Stimulated activated CD8-positive, alpha-beta memory T cell treated with anti-CD3 and anti-CD28 coated beads, Interleukin-4, amount 100 ng/mL, for 48 hours (primary cell): ENCODE measurements around the gene LPXN.
A peak's percentile ranks its signal among the peaks of the same experiment; 100 is the strongest.

Experiments
- DNase-seq: peaks from one replicate; pipeline ENCODE4 v3.0.0-alpha.2; 2020

LPXN gene

DNA sequence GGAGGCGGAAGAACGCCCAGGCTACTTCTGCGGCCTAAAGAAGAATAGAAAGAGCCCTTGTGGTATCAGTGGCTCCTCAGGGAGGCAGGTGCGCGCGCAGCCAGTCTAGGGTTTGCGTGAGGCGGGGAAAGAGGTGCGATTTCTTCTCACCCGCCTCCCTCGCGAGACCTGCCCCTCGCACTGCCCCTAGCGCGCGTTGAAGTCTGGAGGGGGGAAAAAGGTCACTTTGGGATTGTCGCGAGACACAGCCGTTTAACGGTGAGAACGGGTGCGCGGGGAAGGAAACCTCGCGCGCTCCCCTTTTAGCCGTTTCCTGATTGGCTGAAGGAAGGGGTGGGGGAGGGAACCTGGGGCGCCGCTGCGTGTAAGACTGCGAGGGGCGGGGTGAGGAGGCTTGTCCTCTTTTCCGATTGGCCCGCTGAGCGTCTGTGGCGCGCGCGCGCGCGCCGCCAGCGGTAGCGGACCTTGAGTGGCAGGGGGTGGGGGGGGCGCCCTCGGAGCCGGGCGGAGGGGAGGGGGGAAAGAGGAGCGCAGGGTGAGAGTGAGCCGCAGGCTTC is 3.1 kb upstream of the LPXN start, which contains the start of gene ZFP91:
Gene ZFP91, plus strand, starts transcription at position 429 of the 557 bp plus-strand sequence. CDS start 219 bp downstream, outside the sequence.
- DNase-seq = peak; percentile 95

DNA sequence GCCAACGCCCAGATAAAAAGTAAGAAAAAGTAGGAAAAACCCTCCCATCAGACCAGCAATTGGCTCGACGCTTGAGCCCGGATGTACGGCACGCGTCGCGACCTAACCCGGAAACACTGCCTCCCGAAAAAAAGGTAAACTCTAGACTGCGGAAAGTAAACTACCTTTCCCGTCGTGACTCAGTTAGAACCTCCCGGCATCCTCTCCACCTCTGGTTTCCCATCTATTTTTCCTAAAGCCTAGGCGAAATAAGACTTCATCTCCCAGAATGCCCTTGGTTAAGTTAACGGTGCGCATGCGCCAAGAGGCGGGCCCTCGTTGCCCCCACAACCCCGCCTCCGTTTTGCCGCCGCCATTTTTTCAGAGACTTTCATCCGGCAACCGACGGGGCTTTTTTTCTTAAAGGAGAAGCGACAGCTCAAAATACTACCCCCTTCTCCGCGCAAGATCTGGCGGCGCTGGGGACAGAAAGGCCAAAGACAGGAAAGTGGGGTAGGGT is 2.5 kb upstream of the LPXN start:
- peak; percentile 92 for DNase-seq

DNA sequence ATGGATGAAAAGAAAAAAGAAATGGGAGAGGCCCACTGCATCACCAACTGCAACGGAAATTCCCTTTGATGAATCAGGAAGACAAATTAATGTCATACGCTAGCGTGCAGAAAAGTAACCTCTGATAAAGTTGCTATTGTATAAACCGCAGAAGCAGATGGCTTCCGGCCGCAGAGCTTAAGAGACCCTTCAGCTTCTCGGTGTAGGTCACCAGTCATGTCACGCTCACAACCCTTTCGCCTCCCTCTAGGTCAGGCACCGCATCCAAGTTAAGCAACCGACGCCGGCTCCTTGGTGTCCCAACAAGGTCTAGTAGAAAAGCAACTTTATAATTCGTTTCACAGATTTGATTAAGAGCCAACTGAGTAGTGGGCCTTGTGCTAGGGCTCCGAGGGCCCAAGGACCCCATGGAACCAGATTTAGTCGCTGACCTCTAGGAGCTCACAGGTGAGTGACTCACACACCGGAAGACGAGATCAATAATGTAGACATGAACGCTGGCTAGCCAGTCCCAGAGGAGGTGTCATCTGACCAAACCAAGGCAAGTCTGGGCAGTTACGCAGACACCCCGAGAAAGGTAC is 2.0 kb upstream of the LPXN start:
- peak; percentile 82 for DNase-seq

- DNase-seq = peak; percentile 32
Observed at GRCh38 chr11:58576887-58577471, 1.3 kb upstream of the LPXN start.

GRCh38 chr11:58574881-58575280 is 775 bp downstream of the LPXN start:
- no peak for DNase-seq

GRCh38 chr11:58573451-58574104 is 2.1 kb downstream of the LPXN start:
- peak; percentile 81 for DNase-seq

- DNase-seq = peak; percentile 33
Observed at GRCh38 chr11:58572906-58573305, 2.8 kb downstream of the LPXN start.

DNA sequence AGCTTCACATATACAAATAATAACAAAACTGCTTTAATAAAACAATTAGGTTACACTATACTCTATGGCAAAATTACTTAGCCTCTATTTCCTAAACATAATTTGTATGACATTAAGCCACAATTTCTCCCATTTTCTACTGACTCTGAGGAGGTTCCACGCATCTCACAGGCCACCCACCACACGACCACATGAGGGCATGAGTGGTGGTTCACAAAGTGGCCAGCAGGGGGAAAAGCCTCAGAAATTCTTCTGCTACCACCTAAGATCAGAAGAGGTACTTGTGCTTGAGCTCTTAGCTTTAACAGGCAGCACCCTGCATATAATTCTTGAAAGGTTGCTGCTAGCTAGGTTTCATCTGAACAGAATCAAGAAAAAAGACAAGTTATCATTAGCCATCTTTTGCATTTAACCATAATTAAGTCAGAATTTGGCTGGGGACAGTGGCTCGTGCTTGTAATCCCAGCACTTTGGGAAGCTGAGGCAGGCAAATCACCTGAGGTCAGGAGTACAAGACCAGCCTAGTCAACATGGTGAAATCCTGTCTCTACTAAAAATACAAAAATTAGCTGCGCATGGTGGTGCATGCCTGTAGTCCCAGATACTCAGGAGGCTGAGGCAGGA is 7.7 kb downstream of the LPXN start:
- peak; percentile 83 for DNase-seq

GRCh38 chr11:58564231-58564630 is 11.4 kb downstream of the LPXN start:
- no peak for DNase-seq

DNA sequence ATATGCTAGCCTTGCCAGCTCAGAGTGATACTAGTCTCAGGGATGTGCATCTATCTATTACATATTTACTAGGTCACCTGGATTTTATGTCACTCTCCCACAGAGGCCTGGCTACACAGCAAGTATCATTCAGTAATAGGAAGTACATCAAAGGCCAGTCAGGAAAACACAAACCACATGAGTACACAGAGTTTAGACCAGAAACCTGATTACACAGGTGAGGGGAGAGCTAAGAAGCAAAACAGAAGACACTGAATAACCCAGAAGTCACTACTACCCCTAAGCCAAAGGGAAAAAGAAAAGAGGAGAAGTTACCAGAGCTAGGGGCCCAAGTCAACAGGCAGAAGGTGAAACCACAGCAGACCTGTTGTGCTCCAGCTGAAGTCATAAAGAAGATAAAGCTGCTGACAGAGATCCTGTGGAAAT is 13.3 kb downstream of the LPXN start:
- DNase-seq = no peak

DNA sequence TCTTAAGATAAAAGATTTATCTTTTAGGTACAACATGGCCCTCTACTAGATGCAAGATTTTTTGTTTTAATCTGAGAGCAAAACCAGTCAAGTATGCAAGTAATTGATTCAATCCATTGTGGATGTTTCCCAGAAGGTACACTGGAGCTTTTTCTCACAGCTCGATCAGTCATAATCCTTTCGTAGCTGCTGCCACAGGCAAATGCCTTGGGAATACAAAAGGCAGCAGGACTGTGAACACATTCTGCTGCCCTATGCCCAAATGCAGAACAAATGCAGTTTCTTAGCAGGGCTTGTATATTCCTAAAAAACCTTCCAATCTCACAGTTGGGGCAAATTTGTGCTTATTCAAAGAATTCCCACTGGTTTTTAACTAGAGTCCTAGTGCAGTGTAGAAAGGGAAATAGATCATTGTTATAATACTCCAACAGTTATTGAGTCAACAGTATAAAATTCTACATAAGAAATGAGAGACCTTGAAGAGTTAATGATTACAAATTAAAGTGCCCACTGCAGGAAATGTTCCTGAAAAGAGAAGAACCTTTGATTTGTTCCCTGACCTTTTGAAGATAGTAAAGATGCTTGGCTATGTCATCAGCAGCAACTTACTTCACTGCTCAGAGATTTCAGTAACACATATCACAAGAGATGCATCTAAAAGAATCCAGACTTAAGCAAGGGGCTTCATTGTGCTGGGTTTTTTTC is 14.1 kb downstream of the LPXN start:
- DNase-seq = no peak

GRCh38 chr11:58560842-58561241 is 14.8 kb downstream of the LPXN start:
- DNase-seq = no peak

DNA sequence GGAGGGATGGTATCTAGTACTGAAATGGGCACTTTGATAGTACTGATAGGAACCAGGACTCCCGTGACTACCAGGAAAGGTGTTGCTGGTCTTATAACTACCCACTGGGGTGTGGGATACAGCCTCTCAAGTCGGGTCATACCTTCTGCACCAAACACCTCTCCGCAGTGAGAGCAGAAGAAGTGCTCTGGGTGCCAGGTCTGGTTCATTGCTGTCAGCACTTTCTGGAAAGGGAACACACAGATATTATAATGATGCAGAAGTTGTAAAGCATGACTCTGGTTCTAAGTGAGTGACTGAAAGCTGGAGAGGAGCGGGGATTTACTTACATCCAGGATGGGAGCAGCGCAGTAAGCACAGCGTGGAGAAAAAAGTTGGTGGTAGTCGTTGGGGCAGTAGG is 26.0 kb downstream of the LPXN start:
- DNase-seq = no peak

GRCh38 chr11:58546841-58547240 is 28.8 kb downstream of the LPXN start:
- DNase-seq = no peak

- DNase-seq = no peak
Observed at GRCh38 chr11:58531865-58532341, 43.8 kb downstream of the LPXN start.

DNA sequence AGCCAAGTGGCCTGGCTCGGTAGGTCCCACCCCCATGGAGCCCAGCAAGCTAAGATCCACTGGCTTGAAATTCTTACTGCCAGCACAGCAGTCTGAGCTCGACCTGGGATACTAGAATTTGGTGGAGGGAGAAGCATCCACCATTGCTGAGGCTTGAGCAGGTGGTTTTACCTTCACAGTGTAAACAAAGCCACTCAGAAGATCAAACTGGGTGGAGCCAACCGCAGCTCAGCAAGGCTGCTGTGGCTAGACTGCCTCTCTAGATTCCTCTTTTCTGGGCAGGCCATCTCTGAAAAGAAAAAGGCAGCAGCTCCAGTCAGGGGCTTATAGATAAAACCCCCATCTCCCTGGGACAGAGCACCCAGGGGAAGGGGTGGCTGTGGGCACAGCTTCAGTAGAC is 45.4 kb downstream of the LPXN start:
- no peak for DNase-seq

GRCh38 chr11:58527429-58527828 is 48.2 kb downstream of the LPXN start:
- no peak for DNase-seq

GRCh38 chr11:58526721-58527120 is 48.9 kb downstream of the LPXN start:
- DNase-seq = no peak

DNA sequence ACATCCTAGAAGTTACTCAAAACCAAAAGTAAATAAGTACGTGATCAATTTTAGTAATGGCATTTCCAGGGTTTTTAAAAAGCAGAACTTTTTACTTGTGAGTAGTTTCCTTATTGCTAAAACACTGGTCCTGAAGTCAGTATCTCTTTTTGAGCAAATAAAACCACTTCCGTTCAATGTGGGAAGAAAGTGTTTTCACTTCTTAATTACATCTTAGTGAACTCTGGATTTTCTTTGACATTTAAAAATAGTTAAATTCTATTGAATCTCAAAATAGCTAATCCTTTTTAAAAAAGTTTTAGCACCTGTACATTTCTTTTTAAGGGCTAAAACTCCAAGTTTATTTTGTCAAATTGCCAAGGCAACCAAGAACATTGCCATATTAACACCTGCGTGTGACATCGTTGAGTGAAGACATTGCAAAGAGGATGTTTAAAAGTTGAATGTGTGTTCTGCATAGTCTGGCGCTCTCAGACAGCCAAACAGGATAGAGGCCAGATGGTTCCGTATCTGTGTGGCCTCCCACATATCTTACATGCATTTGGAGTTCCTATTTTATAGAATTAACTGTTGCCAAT is 50.5 kb downstream of the LPXN start:
- DNase-seq = peak; percentile 46

GRCh38 chr11:58524232-58525036 is 51.2 kb downstream of the LPXN start:
- DNase-seq = peak; percentile 64

DNA sequence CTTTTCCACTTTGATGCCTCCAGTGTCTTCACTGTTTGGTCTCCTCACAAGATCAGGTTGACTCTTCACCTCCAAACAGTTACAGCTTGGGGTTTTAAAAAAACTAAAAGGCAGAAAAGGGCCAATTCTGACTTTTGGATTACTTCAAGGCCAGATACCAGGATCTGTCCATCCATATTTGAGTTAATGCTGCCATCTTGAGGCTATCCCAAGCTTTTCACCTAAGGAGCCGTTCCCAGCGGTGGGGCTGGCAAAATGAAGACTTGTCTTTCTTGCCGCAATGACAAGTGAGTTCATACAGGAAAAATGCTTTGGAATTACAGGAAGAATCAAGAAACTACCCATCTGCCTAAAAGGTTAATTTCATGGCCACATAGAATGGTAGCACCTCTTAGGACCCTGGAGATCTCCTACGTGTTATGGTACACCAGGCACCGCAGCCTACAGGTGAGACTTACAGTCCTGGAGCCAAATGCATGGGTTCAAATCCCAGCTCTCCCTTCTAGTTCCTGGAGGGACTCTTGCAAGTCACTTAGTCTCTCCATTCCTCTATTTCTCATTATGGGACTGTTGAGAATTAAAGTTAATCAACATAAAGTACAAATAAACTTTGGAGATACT is 61.8 kb downstream of the LPXN start:
- no peak for DNase-seq
